Activated CD4-positive, CD25-positive, alpha-beta regulatory T cell treated with anti-CD3 and anti-CD28 coated beads, Interleukin-2, amount 50 U/mL, for 16 hours (primary cell): ENCODE data around the gene PRSS33.

Source experiments
- DNase-seq: peaks from one replicate; pipeline ENCODE4 v3.0.0-alpha.2; 2020; ENCODE audit warnings: low read depth, low spot score

The PRSS33 gene

DNA sequence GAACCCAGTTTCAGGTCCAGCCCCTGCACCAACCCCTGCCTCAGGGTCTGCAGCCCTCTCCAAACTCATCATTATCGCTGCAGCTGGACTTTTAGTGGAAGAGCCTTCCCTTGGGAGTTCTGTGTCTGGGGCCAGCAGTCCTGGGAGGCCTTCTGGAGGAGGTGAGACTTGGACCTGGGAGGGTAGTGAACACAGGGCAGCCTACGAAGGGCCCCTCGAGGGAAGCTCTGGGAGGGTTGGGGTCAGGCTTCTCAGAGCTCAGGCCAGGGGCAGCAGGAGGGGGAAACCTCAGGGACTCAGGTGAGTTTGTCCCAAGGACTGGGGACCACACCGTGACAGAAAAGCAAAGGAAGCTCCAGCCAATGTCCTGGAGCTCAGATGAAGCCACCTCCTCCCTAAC lies 46.2 kb downstream of the PRSS33 start:
- no peak for DNase-seq

- no peak for DNase-seq
Measured at GRCh38 chr16:2740476-2740875, 46.9 kb downstream of the PRSS33 start.

DNA sequence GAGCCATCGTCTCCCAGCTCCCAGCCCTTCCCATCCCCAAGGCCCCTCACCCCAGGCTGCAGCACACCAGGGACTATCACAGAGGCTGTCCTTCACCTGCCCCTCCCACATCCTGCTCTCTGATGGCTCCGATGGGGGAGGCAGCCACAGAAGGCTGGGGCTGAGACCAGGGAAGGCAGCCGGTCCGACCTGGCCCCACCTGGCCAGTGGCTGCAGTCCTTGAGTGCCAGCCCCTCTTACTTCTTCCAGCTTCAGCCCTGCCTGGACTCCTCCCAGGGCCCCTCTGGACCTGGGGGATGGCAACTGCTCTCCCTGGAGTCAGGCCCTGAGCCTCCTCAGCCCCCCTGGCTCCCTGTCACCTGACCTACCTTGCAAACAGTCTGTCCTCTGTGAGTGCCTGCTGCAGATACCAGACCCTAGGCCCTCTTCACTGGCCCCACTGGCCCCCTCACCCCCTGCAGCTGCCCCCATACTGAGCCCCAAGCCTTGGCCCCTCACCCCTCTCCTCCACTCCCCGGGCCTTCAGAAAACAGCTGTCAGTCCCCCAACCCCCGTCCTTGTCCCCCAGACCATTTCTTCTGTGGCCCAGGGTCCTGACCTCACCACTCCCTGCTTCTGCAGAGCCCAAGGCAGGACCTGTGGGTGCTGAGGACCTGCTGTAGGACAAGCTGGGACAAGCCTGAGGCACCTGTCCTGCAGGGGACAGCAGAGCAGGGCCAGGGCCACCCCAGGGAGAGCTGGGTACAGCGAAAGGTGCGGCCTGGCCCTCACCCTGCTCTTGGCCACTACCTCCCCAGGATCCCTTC lies 47.5 kb downstream of the PRSS33 start:
- DNase-seq: no peak

- no peak for DNase-seq
Measured at GRCh38 chr16:2738615-2739014, 48.7 kb downstream of the PRSS33 start.

- DNase-seq: no peak
Measured at GRCh38 chr16:2737895-2738418, 49.4 kb downstream of the PRSS33 start.

DNA sequence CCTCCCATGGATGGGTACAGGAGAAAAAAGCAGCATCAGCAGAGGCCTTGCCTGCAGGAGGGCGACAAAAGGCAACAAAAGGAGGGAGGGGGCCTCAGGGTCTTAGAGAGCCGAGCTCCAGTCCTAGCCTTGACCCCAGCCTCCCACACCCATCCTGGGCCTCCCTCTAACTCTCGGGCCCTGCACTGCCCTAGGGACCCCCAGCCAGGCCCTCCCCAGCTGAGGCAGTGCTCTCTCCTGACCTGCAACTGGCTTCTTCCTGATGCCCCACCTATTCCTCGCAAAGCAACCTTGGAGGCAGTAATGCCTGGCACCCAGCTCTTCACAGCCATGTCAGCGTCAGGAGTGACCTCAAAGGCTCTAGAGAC lies 50.1 kb downstream of the PRSS33 start:
- no peak for DNase-seq

GRCh38 chr16:2736476-2737237 lies 50.7 kb downstream of the PRSS33 start:
- no peak for DNase-seq

- no peak for DNase-seq
Measured at GRCh38 chr16:2734844-2735515, 52.4 kb downstream of the PRSS33 start.
